Activated T-helper 17 cell treated with anti-CD3 and anti-CD28 coated beads, Interleukin-2, amount 50 U/mL, for 72 hours (primary cell): Measurements from ENCODE around the gene JPH3. TPM values are rescaled to one million over a fixed set of nuclear protein-coding genes. Genes with fewer than 3 reads are reported as not detected.

Experiments used
- ATAC-seq: fragments of 150-1000 bp; cut with Tn5 transposase; replicated peaks from 2 replicates; pipeline ENCODE4 v1.10.0; 2021; ENCODE audit warnings: mild to moderate bottlenecking, moderate library complexity
- H3K27ac Mint-ChIP-seq: one replicate; pipeline ENCODE4 v1.8.0; 2022; ENCODE audit warnings: mixed read lengths
- H3K27me3 Mint-ChIP-seq: one replicate; pipeline ENCODE4 v1.8.0; 2022; ENCODE audit warnings: mixed read lengths
- H3K36me3 Mint-ChIP-seq: one replicate; pipeline ENCODE4 v1.8.0; 2022; ENCODE audit warnings: low read depth, mild to moderate bottlenecking, mixed read lengths
- H3K4me1 Mint-ChIP-seq: one replicate; pipeline ENCODE4 v1.8.0; 2022; ENCODE audit warnings: mixed read lengths
- H3K4me3 Mint-ChIP-seq: one replicate; pipeline ENCODE4 v1.8.0; 2022; ENCODE audit warnings: mild to moderate bottlenecking, mixed read lengths
- H3K9me3 Mint-ChIP-seq: one replicate; pipeline ENCODE4 v1.8.0; 2022; ENCODE audit warnings: mixed read lengths
- total RNA-seq, 2 donors: library from RNA; stranded (reverse); gene quantifications; one replicate each; pipeline ENCODE4 v1.2.3, GENCODE V29; 2022

Gene JPH3
- total RNA-seq, 2 donors from 2014 or later: 0.09 TPM; not detected in 1

- Mint-ChIP-seq H3K36me3 (no peaks in the 10 kb centered on the region), H3K27ac (no peak overlapping the region), H3K27me3 (peaks cover 8% of the 10 kb centered on the region), H3K4me3 (no peak overlapping the region), H3K9me3 (no peaks in the 10 kb centered on the region), H3K4me1 (no peaks in the 10 kb centered on the region)
- ATAC-seq: no peak
Measured at GRCh38 chr16:87657621-87658192, 55.4 kb downstream of the JPH3 start.

GRCh38 chr16:87658564-87659225 lies 56.4 kb downstream of the JPH3 start:
- ATAC-seq: no peak
- no peaks in the 10 kb centered on the region for H3K4me1 Mint-ChIP-seq
- H3K4me3 Mint-ChIP-seq: no peak overlapping the region
- peaks cover 9% of the 10 kb centered on the region for H3K27me3 Mint-ChIP-seq
- H3K36me3 Mint-ChIP-seq: no peaks in the 10 kb centered on the region
- H3K27ac Mint-ChIP-seq: no peak overlapping the region
- no peaks in the 10 kb centered on the region for H3K9me3 Mint-ChIP-seq

GRCh38 chr16:87661561-87661960 lies 59.3 kb downstream of the JPH3 start:
- H3K4me3 Mint-ChIP-seq: no peak overlapping the region
- H3K4me1 Mint-ChIP-seq: no peaks in the 10 kb centered on the region
- H3K27ac Mint-ChIP-seq: no peak overlapping the region

GRCh38 chr16:87662254-87663204 lies 60.2 kb downstream of the JPH3 start:
- Mint-ChIP-seq H3K9me3 (no peaks in the 10 kb centered on the region), H3K27me3 (peaks cover 9% of the 10 kb centered on the region), H3K27ac (no peak overlapping the region), H3K4me3 (no peak overlapping the region), H3K4me1 (no peaks in the 10 kb centered on the region), H3K36me3 (no peaks in the 10 kb centered on the region)
- no peak for ATAC-seq

More at GRCh38 chr16:87661561-87661960, 59.3 kb downstream of the JPH3 start:
- no peak for ATAC-seq
- Mint-ChIP-seq H3K36me3 (no peaks in the 10 kb centered on the region), H3K9me3 (no peaks in the 10 kb centered on the region), H3K27me3 (peaks cover 9% of the 10 kb centered on the region)

GRCh38 chr16:87664792-87665191 lies 62.5 kb downstream of the JPH3 start:
- H3K4me1 Mint-ChIP-seq: no peaks in the 10 kb centered on the region
- H3K4me3 Mint-ChIP-seq: no peak overlapping the region
- ATAC-seq: no peak
- no peak overlapping the region for H3K27ac Mint-ChIP-seq
- H3K9me3 Mint-ChIP-seq: no peaks in the 10 kb centered on the region
- no peaks in the 10 kb centered on the region for H3K36me3 Mint-ChIP-seq
- H3K27me3 Mint-ChIP-seq: peaks cover 14% of the 10 kb centered on the region

- Mint-ChIP-seq H3K4me1 (no peaks in the 10 kb centered on the region), H3K9me3 (no peaks in the 10 kb centered on the region), H3K27ac (no peak overlapping the region), H3K4me3 (no peak overlapping the region), H3K27me3 (peaks cover 14% of the 10 kb centered on the region), H3K36me3 (no peaks in the 10 kb centered on the region)
- no peak for ATAC-seq
Measured at GRCh38 chr16:87665193-87665592, 62.9 kb downstream of the JPH3 start.

GRCh38 chr16:87666919-87667318 lies 64.6 kb downstream of the JPH3 start:
- Mint-ChIP-seq H3K9me3 (no peaks in the 10 kb centered on the region), H3K4me1 (no peaks in the 10 kb centered on the region), H3K4me3 (no peak overlapping the region), H3K27ac (no peak overlapping the region), H3K36me3 (no peaks in the 10 kb centered on the region), H3K27me3 (peaks cover 9% of the 10 kb centered on the region)
- no peak for ATAC-seq

- ATAC-seq: no peak
- no peaks in the 10 kb centered on the region for H3K36me3 Mint-ChIP-seq
- no peak overlapping the region for H3K27ac Mint-ChIP-seq
- H3K9me3 Mint-ChIP-seq: no peaks in the 10 kb centered on the region
- H3K4me3 Mint-ChIP-seq: no peak overlapping the region
- peaks cover 8% of the 10 kb centered on the region for H3K27me3 Mint-ChIP-seq
- no peaks in the 10 kb centered on the region for H3K4me1 Mint-ChIP-seq
Measured at GRCh38 chr16:87667443-87667842, 65.1 kb downstream of the JPH3 start.

GRCh38 chr16:87667946-87668345 lies 65.6 kb downstream of the JPH3 start:
- Mint-ChIP-seq H3K4me1 (no peaks in the 10 kb centered on the region), H3K36me3 (no peaks in the 10 kb centered on the region), H3K27me3 (peaks cover 5% of the 10 kb centered on the region), H3K9me3 (no peaks in the 10 kb centered on the region), H3K27ac (no peak overlapping the region), H3K4me3 (no peak overlapping the region)
- no peak for ATAC-seq

- H3K4me3 Mint-ChIP-seq: no peak overlapping the region
- H3K27me3 Mint-ChIP-seq: peaks cover 5% of the 10 kb centered on the region
- no peak overlapping the region for H3K27ac Mint-ChIP-seq
- H3K36me3 Mint-ChIP-seq: no peaks in the 10 kb centered on the region
- no peaks in the 10 kb centered on the region for H3K9me3 Mint-ChIP-seq
- H3K4me1 Mint-ChIP-seq: no peaks in the 10 kb centered on the region
- ATAC-seq: no peak
Measured at GRCh38 chr16:87669672-87670071, 67.4 kb downstream of the JPH3 start.

GRCh38 chr16:87671221-87671620 lies 68.9 kb downstream of the JPH3 start:
- ATAC-seq: no peak
- Mint-ChIP-seq H3K27ac (no peak overlapping the region), H3K4me3 (no peak overlapping the region), H3K36me3 (no peaks in the 10 kb centered on the region), H3K9me3 (no peaks in the 10 kb centered on the region), H3K4me1 (no peaks in the 10 kb centered on the region), H3K27me3 (peaks cover 5% of the 10 kb centered on the region)

GRCh38 chr16:87671715-87672270 lies 69.5 kb downstream of the JPH3 start:
- H3K27ac Mint-ChIP-seq: no peak overlapping the region
- peaks cover 5% of the 10 kb centered on the region for H3K27me3 Mint-ChIP-seq
- no peak for ATAC-seq
- H3K9me3 Mint-ChIP-seq: no peaks in the 10 kb centered on the region
- H3K36me3 Mint-ChIP-seq: no peaks in the 10 kb centered on the region
- H3K4me3 Mint-ChIP-seq: no peak overlapping the region
- no peaks in the 10 kb centered on the region for H3K4me1 Mint-ChIP-seq

- Mint-ChIP-seq H3K4me1 (no peaks in the 10 kb centered on the region), H3K9me3 (no peaks in the 10 kb centered on the region), H3K36me3 (no peaks in the 10 kb centered on the region), H3K4me3 (no peak overlapping the region), H3K27me3 (no peaks in the 10 kb centered on the region), H3K27ac (no peak overlapping the region)
- ATAC-seq: no peak
Measured at GRCh38 chr16:87674419-87674818, 72.1 kb downstream of the JPH3 start.

- Mint-ChIP-seq H3K4me1 (no peaks in the 10 kb centered on the region), H3K9me3 (no peaks in the 10 kb centered on the region), H3K27ac (no peak overlapping the region), H3K36me3 (no peaks in the 10 kb centered on the region), H3K4me3 (no peak overlapping the region), H3K27me3 (no peaks in the 10 kb centered on the region)
- no peak for ATAC-seq
Measured at GRCh38 chr16:87675111-87675719, 72.9 kb downstream of the JPH3 start.
